Sigmoid colon (tissue), 7 donors: ENCODE measurements around the gene EML4. TPM values are rescaled to one million over a fixed set of nuclear protein-coding genes. Genes with fewer than 3 reads are reported as not detected.

ENCODE experiments used
- DNase-seq: peaks from one replicate; pipeline ENCODE4 v3.0.0-alpha.2; 2019
- H3K27ac ChIP-seq, 4 donors: fragments of 200-600 bp; sonication (generic); one replicate each; pipeline ENCODE4 v1.5.1; 2016 to 2019; ENCODE audit warnings: mild to moderate bottlenecking in 1 of 4
- H3K27me3 ChIP-seq, 3 donors: fragments of 200-600 bp; sonication (generic); one replicate each; pipeline ENCODE4 v1.5.1; 2019; ENCODE audit warnings: mild to moderate bottlenecking in 1 of 3
- H3K36me3 ChIP-seq, 4 donors: fragments of 200-600 bp; sonication (generic); one replicate each; pipeline ENCODE4 v1.5.1; 2016 to 2019
- H3K4me1 ChIP-seq, 4 donors: fragments of 200-600 bp; sonication (generic); one replicate each; pipeline ENCODE4 v1.5.1; 2017 to 2019
- H3K4me3 ChIP-seq, 4 donors: fragments of 200-600 bp; sonication (generic); one replicate each; pipeline ENCODE4 v1.5.1; 2017 to 2019; ENCODE audit warnings: mild to moderate bottlenecking in 2 of 4, moderate library complexity in 1 of 4
- H3K9me3 ChIP-seq, 4 donors: fragments of 200-600 bp in 3 of 4; sonication (generic) in 3 of 4; one replicate each; pipeline versions ENCODE4 v1.5.1 to v1.6.1; 2013 to 2019
- CTCF ChIP-seq, 4 experiments: fragments of 450-650 bp in 3 of 4; fragments of 200-600 bp in 1 of 4; IDR thresholded peaks; one replicate each; pipeline ENCODE4 v1.5.1; 2016 to 2019; ENCODE audit warnings: antibody characterized with exemption in 4 of 4, mild to moderate bottlenecking in 3 of 4, moderate library complexity in 2 of 4
- EP300 ChIP-seq, 4 donors: sonication (generic); formaldehyde crosslinking; IDR thresholded peaks; one replicate each; pipeline ENCODE4 v1.6.1; 2017; ENCODE audit warnings: antibody characterized with exemption in 4 of 4
- POLR2A ChIP-seq, 2 donors: fragments of 450-650 bp; IDR thresholded peaks; one replicate each; pipeline ENCODE4 v1.6.1; 2016; ENCODE audit warnings: antibody characterized with exemption in 2 of 2, mild to moderate bottlenecking in 2 of 2, moderate library complexity in 2 of 2
- POLR2AphosphoS5 ChIP-seq, 4 donors: sonication (generic); formaldehyde crosslinking; IDR thresholded peaks; one replicate each; pipeline ENCODE4 v1.6.1; 2017; ENCODE audit warnings: antibody characterized with exemption in 4 of 4
- WGBS, 2 donors: extraction: QIAGEN DNeasy Blood & Tissue Kit; methylation state at CpG; one replicate each; pipeline ENCODE4 v1.1.7; 2013; 5-methylcytosine and 5-hydroxymethylcytosine counted together
- intact Hi-C: fragments of 100-400 bp; cut with DNase I; formaldehyde crosslinking; loops from one replicate; pipeline ENCODE4 v1.15.1; 2023
- polyA plus RNA-seq, 3 donors: library from polyadenylated mRNA; stranded (reverse); fragments of 200-250 nt; gene quantifications; one replicate each; pipeline ENCODE4 v1.2.3, GENCODE V29; 2013
- total RNA-seq, 4 donors: library from RNA; depleted of rRNA; stranded (reverse); fragments of >200 nt; gene quantifications; one replicate each; pipeline ENCODE4 v1.1.0, GENCODE V29; 2016
- donor health status: healthy with polysubstance abuse.
- donor health status: Bipolar disorder and iron deficiency.
- donor health status: healthy.

EML4 gene, protein sequence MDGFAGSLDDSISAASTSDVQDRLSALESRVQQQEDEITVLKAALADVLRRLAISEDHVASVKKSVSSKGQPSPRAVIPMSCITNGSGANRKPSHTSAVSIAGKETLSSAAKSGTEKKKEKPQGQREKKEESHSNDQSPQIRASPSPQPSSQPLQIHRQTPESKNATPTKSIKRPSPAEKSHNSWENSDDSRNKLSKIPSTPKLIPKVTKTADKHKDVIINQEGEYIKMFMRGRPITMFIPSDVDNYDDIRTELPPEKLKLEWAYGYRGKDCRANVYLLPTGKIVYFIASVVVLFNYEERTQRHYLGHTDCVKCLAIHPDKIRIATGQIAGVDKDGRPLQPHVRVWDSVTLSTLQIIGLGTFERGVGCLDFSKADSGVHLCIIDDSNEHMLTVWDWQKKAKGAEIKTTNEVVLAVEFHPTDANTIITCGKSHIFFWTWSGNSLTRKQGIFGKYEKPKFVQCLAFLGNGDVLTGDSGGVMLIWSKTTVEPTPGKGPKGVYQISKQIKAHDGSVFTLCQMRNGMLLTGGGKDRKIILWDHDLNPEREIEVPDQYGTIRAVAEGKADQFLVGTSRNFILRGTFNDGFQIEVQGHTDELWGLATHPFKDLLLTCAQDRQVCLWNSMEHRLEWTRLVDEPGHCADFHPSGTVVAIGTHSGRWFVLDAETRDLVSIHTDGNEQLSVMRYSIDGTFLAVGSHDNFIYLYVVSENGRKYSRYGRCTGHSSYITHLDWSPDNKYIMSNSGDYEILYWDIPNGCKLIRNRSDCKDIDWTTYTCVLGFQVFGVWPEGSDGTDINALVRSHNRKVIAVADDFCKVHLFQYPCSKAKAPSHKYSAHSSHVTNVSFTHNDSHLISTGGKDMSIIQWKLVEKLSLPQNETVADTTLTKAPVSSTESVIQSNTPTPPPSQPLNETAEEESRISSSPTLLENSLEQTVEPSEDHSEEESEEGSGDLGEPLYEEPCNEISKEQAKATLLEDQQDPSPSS
- total RNA-seq (10 to 100 TPM; 16.1 to 23.8 (median 20.6) TPM), polyA plus RNA-seq (10 to 100 TPM; 16.2 to 27.8 (median 17.6) TPM)

DNA sequence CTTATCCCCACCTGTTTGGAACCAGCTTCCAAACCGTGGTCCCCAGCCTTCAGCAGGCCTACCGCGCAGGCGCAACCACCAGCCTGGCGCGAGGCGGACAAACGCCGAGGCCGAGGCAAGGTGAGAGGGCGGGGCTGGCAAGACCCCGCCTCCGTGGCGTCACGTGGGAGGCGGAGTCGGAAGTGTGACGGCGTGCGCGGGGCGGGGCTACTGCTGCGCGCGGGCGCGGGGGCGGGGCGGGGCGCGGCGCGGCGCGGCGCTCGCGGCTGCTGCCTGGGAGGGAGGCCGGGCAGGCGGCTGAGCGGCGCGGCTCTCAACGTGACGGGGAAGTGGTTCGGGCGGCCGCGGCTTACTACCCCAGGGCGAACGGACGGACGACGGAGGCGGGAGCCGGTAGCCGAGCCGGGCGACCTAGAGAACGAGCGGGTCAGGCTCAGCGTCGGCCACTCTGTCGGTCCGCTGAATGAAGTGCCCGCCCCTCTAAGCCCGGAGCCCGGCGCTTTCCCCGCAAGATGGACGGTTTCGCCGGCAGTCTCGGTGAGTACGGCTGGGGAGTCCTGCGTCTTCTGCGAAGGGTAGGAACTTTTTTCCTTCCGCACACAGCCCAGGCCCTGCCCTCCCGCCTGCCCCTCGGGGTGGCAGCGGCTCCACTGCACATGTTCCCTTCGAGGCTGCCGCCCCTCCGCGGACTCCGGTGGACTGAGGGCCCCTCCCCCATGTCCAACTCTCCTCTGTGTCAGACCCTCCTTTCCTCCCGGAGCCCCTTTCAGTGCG is at the start of gene EML4:
Gene EML4, plus strand, starts transcription at position 254 of the 774 bp plus-strand sequence. Its CDS starts 259 bp downstream, at position 513.
- Histone ChIP-seq H3K27ac (peak within 1 kb of the TSS; percentile 85 to 95 (median 92)), H3K4me3 (peak within 1 kb of the TSS; percentile 68 to 95 (median 82)), H3K36me3 (no peaks in the 10 kb centered on the region), H3K27me3 (no peaks in the 10 kb centered on the region), H3K4me1 (peaks cover 0 to 48% (median 37%) of the 10 kb centered on the region in 4 donors), H3K9me3 (no peaks in the 10 kb centered on the region)
- TF ChIP-seq POLR2A (IDR thresholded peaks at IDR 0.05) (peak; percentile 65), POLR2AphosphoS5 (IDR thresholded peaks at IDR 0.05) (peak; percentile 83 to 92 (median 86)), CTCF (IDR thresholded peaks at IDR 0.05) (no peak)
- WGBS, 2 donors, result 0 to 1% methylated on average over 88 of the region's 88 CpGs
- intact Hi-C loops, result loop anchor here (2.0 kb wide), 2 partner anchors 36 to 66 kb away; no protein-coding TSS in a partner anchor
- DNase-seq, result peak; percentile 96

DNA sequence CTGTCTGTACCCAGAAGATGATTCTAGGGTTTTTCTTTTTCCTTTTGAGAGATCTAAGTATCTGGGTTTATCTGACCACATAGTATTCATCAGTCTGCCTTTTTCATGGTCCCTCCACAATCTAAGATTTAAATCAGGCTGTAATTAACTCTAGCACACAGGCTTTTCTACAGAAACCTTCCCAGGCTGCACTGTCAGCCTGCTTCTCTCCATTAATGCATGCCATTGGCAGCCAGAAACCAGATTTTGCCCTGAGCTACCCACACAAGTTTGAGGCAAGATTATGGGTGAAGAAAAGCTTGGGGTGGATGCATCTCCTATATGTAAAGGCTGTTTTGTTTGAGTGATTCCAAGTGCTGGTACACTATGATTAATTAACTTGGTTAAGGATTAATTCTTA is 45.7 kb upstream of the EML4 start:
- Histone ChIP-seq H3K36me3 (no peaks in the 10 kb centered on the region), H3K27me3 (no peaks in the 10 kb centered on the region), H3K4me3 (no peak overlapping the region), H3K4me1 (peaks cover 0 to 15% (median 12%) of the 10 kb centered on the region in 4 donors), H3K27ac (no peak overlapping the region), H3K9me3 (no peaks in the 10 kb centered on the region)
- DNase-seq, result no peak
- intact Hi-C loops, result no loop called here
- TF ChIP-seq POLR2A (IDR thresholded peaks at IDR 0.05) (no peak), CTCF (IDR thresholded peaks at IDR 0.05) (no peak), EP300 (IDR thresholded peaks at IDR 0.05) (no peak), POLR2AphosphoS5 (IDR thresholded peaks at IDR 0.05) (no peak)

- no peak for DNase-seq
- TF ChIP-seq CTCF (IDR thresholded peaks at IDR 0.05), result no peak
- no peak for TF ChIP-seq POLR2A (IDR thresholded peaks at IDR 0.05)
- TF ChIP-seq EP300 (IDR thresholded peaks at IDR 0.05), result no peak
- Histone ChIP-seq H3K4me3 (no peak overlapping the region), H3K9me3 (no peaks in the 10 kb centered on the region), H3K27ac (no peak overlapping the region), H3K27me3 (no peaks in the 10 kb centered on the region), H3K36me3 (no peaks in the 10 kb centered on the region), H3K4me1 (peaks cover 0 to 21% (median 19%) of the 10 kb centered on the region in 4 donors)
- WGBS, 2 donors, result 49 to 75% methylated on average over 6 of the region's 6 CpGs
- intact Hi-C loops, result no loop called here
These were observed 45.0 kb upstream of the EML4 start for GRCh38 chr2:42124011-42124785.
